ENCODE results near the gene SOS1.

GRCh38 chr2:38960609-38961320 is 160.1 kb downstream of the SOS1 start:
- TF ChIP-seq CTCF (IDR thresholded peaks at IDR 0.05 in 4 of 5, conservative IDR thresholded peaks at IDR 0.05 in 1 of 5) (no peak), POLR2A (IDR thresholded peaks at IDR 0.05) (no peak)

Measured in gastrocnemius medialis (tissue), 4 donors.